ENCODE results near the gene ZBTB49.
A peak's percentile ranks its signal among the peaks of the same experiment; 100 is the strongest.

ZBTB49 gene

DNA sequence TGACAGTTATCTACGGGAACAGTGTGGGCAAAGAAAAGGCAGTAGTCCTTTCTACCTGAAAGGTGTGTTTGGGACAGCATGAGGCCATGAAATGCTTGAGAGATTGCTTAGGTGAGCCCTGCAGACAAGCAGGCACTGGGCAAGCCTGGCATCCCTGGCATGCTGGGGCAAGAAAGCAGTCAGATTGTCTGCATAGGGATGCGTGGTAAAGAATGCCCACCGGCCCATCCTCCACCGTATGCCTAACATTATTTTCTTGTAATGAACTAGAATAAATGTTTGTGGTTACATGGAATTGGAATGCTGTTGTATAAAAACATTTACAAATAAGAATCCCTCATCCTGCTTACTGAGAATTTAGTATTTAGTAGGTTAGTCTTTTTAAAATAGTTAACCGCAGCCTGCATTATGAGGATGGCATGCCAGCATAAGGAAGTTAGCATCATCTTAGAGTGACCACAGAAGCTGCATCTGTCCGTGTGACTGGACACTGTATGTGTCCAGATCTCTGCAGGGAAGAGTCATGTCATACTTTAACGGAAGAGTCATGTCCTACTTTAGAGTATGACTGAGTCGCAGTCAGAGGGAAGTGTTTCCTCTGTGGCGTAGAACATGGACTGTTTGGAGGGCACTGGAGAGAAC, 18.9 kb downstream of the ZBTB49 start:
- Mint-ChIP-seq H3K27me3 (no peaks in the 10 kb centered on the region), H3K9me3 (no peaks in the 10 kb centered on the region), H3K4me1 (peaks cover 8% of the 10 kb centered on the region), H3K4me3 (no peak overlapping the region), H3K27ac (no peak overlapping the region)
- no peak for DNase-seq
- no peak for ATAC-seq

DNA sequence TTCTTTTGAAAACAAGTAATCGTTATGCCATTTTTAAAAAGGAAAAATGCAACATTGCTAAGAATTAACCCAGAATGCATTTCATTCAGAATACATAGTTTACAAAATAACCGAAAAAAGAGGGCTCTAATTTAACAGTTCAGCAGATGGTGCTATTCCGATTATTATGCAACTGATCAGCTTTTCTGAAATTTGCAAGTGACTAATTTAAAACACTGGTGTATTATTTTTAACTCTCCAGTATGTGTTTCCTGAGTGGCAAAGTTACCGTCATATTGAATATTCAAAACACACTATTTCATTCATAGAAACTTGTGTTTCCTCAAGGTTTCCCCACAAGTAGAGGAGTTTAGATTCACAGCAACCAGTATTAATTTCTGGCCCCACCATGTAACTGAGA, 21.1 kb downstream of the ZBTB49 start:
- DNase-seq (no peak), ATAC-seq (no peak)
- Mint-ChIP-seq H3K4me3 (no peak overlapping the region), H3K27ac (no peak overlapping the region), H3K4me1 (peaks cover 4% of the 10 kb centered on the region), H3K9me3 (no peaks in the 10 kb centered on the region), H3K27me3 (no peaks in the 10 kb centered on the region)

DNA sequence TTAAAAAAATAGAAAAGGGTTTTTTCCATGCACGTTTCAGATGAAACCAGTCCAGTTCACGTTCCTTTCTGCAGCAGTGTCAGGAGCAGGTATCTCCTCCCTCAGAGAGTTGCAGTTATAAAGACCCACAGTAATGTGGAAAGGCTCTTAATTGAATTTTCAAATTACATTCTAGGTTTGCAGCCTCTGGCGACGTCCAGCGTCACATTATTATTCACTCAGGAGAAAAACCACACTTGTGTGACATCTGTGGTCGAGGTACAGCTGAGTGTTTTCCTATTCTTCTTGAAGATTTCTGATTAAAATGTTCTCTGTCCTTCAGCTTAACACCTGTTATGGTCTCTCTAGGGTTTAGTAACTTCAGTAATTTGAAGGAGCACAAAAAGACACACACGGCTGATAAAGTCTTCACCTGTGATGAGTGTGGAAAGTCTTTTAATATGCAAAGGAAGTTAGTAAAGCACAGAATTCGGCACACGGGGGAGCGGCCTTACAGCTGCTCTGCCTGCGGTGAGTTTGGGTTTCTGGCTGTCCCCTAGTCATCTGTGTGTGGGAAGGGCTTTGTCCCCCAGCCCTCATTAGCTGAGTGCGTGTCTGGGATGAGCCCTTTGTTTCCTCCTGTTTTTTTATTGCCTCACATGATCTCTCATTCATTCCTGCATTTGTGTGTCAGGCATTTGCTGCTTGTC, 25.6 kb downstream of the ZBTB49 start:
- Mint-ChIP-seq H3K4me1 (no peaks in the 10 kb centered on the region), H3K4me3 (no peak overlapping the region), H3K27me3 (no peaks in the 10 kb centered on the region), H3K27ac (peak overlapping the region in 1 of 2 donors; percentile 82), H3K9me3 (no peaks in the 10 kb centered on the region)
- no peak for ATAC-seq
- no peak for DNase-seq

GRCh38 chr4:4316150-4316495, 26.1 kb downstream of the ZBTB49 start:
- ATAC-seq (no peak), DNase-seq (no peak)
- no peaks in the 10 kb centered on the region for H3K27me3 Mint-ChIP-seq
- peak overlapping the region in 1 of 2 donors; percentile 82 for H3K27ac Mint-ChIP-seq
- H3K4me3 Mint-ChIP-seq: no peak overlapping the region
- H3K4me1 Mint-ChIP-seq: no peaks in the 10 kb centered on the region
- H3K9me3 Mint-ChIP-seq: no peaks in the 10 kb centered on the region

GRCh38 chr4:4317496-4318232, 27.6 kb downstream of the ZBTB49 start:
- H3K27ac Mint-ChIP-seq: no peak overlapping the region
- DNase-seq (no peak), ATAC-seq (no peak)
- no peaks in the 10 kb centered on the region for H3K27me3 Mint-ChIP-seq
- no peaks in the 10 kb centered on the region for H3K9me3 Mint-ChIP-seq
- H3K4me3 Mint-ChIP-seq: no peak overlapping the region
- H3K4me1 Mint-ChIP-seq: no peaks in the 10 kb centered on the region

DNA sequence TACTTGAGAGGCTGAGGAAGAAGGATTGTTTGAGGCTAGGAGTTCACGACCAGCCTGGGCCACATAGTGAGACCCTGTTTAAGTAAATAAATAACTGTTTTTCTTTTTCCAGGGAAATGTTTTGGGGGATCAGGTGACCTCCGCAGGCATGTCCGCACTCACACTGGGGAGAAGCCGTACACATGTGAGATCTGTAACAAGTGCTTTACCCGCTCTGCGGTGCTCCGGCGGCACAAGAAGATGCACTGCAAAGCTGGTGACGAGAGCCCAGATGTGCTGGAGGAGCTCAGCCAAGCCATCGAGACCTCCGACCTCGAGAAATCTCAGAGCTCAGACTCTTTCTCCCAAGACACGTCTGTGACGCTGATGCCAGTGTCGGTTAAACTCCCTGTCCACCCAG, 30.5 kb downstream of the ZBTB49 start:
- Mint-ChIP-seq H3K9me3 (no peaks in the 10 kb centered on the region), H3K4me3 (no peak overlapping the region), H3K4me1 (no peaks in the 10 kb centered on the region), H3K27me3 (no peaks in the 10 kb centered on the region), H3K27ac (no peak overlapping the region)
- ATAC-seq (no peak), DNase-seq (no peak)

- Mint-ChIP-seq H3K9me3 (no peaks in the 10 kb centered on the region), H3K27me3 (no peaks in the 10 kb centered on the region), H3K4me3 (no peak overlapping the region), H3K4me1 (no peaks in the 10 kb centered on the region), H3K27ac (peak overlapping the region in 1 of 2 donors; percentile 19)
- ATAC-seq (no peak), DNase-seq (no peak)
Observed at GRCh38 chr4:4320951-4321714, 31.1 kb downstream of the ZBTB49 start.

DNA sequence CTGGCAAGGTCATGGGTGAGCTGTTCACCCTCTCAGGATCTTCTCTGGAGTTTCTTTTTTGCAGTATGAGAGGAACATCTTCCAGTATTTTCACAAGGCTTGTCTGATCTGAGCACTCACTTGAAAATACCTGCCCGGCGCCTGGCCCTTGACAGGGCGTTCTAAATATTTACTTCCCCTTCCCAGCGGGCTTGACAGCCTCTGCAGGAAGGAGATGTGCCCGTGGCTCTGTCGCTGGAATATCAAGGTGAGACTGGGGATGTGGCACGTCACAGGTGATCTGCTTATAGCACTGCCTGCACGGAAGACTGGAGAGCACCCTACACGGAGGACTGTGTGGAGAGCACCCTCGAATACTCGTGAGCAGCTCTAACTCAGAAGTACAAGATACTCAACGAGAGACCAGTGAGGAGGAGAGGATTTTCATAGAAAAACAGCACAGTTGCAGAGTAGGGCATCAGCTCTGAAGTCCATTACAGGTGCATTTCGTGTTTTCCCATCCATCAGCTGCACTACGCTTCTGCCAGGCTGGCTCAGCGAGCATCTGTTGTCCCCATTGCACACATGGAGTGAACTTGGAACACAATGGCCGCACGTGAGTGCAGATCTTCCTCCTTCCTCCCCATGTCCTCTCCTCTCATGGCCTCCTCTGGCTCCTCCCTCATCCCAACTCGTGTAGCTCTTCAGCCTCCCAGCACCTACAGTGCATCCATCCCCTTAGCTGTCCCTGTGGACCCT, 32.1 kb downstream of the ZBTB49 start:
- H3K27ac Mint-ChIP-seq: no peak overlapping the region
- no peaks in the 10 kb centered on the region for H3K9me3 Mint-ChIP-seq
- no peaks in the 10 kb centered on the region for H3K4me1 Mint-ChIP-seq
- DNase-seq (no peak), ATAC-seq (no peak)
- no peaks in the 10 kb centered on the region for H3K27me3 Mint-ChIP-seq
- no peak overlapping the region for H3K4me3 Mint-ChIP-seq

GRCh38 chr4:4323705-4324534, 33.9 kb downstream of the ZBTB49 start:
- Mint-ChIP-seq H3K4me1 (no peaks in the 10 kb centered on the region), H3K4me3 (no peak overlapping the region), H3K27ac (peak overlapping the region in 1 of 2 donors; percentile 77), H3K9me3 (no peaks in the 10 kb centered on the region), H3K27me3 (no peaks in the 10 kb centered on the region)
- ATAC-seq (no peak), DNase-seq (no peak)

DNA sequence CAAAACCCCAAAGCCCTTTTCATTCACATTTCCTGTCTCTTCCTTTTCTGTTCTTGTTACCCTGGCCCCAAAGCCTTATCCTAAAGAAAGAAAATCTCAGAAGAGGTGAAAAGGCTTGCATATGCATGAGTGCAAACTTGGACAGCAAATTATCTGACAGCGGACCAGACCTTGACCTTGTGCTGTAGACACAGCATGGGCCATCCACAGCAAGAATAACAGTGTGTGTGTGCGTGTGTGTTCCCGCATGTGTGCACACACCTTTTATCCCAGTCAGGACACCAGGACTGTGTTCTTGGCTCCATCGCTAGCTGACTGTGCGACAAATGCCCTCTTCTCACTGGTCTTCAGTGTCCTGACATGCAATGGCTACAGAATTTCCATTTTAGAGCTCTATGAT, 35.3 kb downstream of the ZBTB49 start:
- ATAC-seq (no peak), DNase-seq (no peak)
- no peak overlapping the region for H3K4me3 Mint-ChIP-seq
- no peak overlapping the region for H3K27ac Mint-ChIP-seq
- H3K27me3 Mint-ChIP-seq: no peaks in the 10 kb centered on the region
- H3K9me3 Mint-ChIP-seq: no peaks in the 10 kb centered on the region
- no peaks in the 10 kb centered on the region for H3K4me1 Mint-ChIP-seq

- Mint-ChIP-seq H3K4me3 (no peak overlapping the region), H3K4me1 (no peaks in the 10 kb centered on the region), H3K9me3 (no peaks in the 10 kb centered on the region), H3K27me3 (no peaks in the 10 kb centered on the region), H3K27ac (no peak overlapping the region)
- DNase-seq (no peak), ATAC-seq (no peak)
Observed at GRCh38 chr4:4326166-4326565, 36.1 kb downstream of the ZBTB49 start.

DNA sequence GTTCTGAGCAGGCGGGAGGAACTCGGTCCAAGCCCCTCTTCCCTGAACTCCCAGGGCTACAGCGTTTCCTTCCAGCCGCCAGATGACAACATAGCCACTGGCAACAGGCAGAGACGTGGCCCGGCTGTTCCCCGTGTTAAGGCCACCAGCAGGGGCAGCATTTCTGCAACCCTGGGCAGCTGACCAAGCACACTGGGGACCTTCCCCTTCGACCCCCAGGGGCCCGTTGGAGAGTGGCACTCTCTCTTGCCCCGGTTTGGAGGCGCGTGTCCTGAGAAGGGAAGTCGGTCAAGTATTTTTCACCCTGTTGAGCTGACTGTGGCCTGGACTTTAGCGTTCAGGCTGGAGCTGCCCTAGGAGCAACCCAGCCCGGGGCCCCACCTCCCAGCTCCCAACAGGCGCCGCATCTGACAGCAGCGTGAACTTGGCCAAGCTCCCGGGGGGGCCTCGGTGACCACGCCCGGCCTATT, 37.6 kb downstream of the ZBTB49 start:
- Mint-ChIP-seq H3K27ac (no peak overlapping the region), H3K27me3 (no peaks in the 10 kb centered on the region), H3K9me3 (no peaks in the 10 kb centered on the region), H3K4me1 (no peaks in the 10 kb centered on the region), H3K4me3 (no peak overlapping the region)
- no peak for ATAC-seq
- no peak for DNase-seq

DNA sequence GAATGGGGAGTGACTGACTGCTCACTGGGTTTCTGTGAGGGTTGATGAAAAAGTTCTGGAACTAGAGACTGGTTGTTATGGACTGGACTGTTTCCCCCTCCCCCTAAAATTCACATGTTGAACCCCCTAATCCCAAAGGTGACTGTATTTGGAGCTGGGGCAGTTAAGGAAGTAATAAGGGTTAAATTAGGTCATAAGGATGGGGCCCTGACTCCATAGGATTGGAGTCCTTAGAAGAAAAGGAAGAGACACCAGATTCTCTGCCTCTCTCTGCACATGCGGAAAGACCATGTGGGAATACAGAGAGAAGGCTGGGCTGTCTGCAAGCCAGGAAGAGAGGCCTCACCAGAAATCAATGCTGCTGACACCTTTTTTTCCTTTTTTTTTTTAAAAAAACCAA, 38.2 kb downstream of the ZBTB49 start:
- ATAC-seq: no peak
- H3K9me3 Mint-ChIP-seq: no peaks in the 10 kb centered on the region
- H3K27ac Mint-ChIP-seq: no peak overlapping the region
- H3K4me3 Mint-ChIP-seq: no peak overlapping the region
- DNase-seq: no peak
- H3K27me3 Mint-ChIP-seq: no peaks in the 10 kb centered on the region
- no peaks in the 10 kb centered on the region for H3K4me1 Mint-ChIP-seq

DNA sequence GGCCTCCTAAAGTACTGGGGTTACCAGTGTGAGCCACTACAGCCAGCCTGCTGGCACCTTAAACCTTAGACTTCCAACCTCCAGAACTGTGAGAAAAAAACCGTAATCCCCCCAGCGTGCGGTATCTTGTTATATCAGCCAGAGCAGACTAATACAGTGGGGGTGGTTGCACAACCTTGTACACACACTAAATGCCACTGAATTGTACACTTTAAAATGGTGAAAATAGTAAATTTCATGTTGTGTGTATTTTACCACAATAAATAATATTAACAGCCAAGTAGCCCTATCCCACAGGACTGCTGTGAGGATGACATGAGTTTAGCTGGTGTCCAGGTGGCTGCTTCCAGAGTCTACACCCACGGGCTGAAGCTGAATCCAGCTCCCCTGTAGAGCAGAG, 38.8 kb downstream of the ZBTB49 start:
- ATAC-seq (no peak), DNase-seq (no peak)
- H3K4me1 Mint-ChIP-seq: no peaks in the 10 kb centered on the region
- H3K27me3 Mint-ChIP-seq: no peaks in the 10 kb centered on the region
- no peak overlapping the region for H3K4me3 Mint-ChIP-seq
- H3K27ac Mint-ChIP-seq: no peak overlapping the region
- no peaks in the 10 kb centered on the region for H3K9me3 Mint-ChIP-seq

Measured in stimulated activated naive CD8-positive, alpha-beta T cell treated with anti-CD3 and anti-CD28 coated beads, Interleukin-15, amount 100 ng/mL, for 72 hours (primary cell).